ENCODE data around the gene SLC28A2.

SLC28A2 gene

DNA sequence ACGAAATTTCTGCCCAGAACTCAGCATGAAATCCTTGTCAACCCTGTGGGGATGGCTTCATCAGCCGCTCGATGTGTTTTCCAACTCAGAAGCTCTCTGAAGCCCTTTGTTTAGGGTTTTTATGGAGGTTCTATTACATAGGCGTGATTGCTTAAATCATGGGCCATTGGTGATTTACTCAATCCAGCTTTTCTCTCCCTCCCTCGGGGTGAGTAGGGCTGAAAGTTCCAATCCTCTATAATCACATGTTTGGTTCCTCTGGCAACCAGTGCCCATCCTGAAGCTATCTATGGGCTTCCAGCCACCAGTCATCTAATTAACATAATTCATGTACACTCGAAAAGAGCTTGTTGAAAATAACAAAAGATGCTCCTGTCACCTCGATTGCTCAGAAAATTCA lies 74.7 kb downstream of the SLC28A2 start:
- no peak for DNase-seq
